ENCODE data around the gene LGI1.

The LGI1 gene

GRCh38 chr10:93757801-93758507 lies at the start of gene LGI1:
TSS of gene LGI1 (plus strand) at chr10:93757936. CDS start at chr10:93758145, 209 bp downstream.
- DNase-seq (ENCODE audit: low read depth in 3 of 3), result no peak

GRCh38 chr10:93710333-93710909 lies 47.3 kb upstream of the LGI1 start:
- DNase-seq (ENCODE audit: low read depth in 3 of 3), result no peak

- DNase-seq (ENCODE audit: low read depth in 3 of 3), result no peak
These were observed 45.8 kb upstream of the LGI1 start for GRCh38 chr10:93711891-93712290.

- no peak for DNase-seq (ENCODE audit: low read depth in 3 of 3)
These were observed 45.1 kb upstream of the LGI1 start for GRCh38 chr10:93712593-93712992.

GRCh38 chr10:93715345-93715744 lies 42.4 kb upstream of the LGI1 start:
- no peak for DNase-seq (ENCODE audit: low read depth in 3 of 3)

GRCh38 chr10:93716766-93717165 lies 41.0 kb upstream of the LGI1 start:
- no peak for DNase-seq (ENCODE audit: low read depth in 3 of 3)

GRCh38 chr10:93718937-93719725 lies 38.6 kb upstream of the LGI1 start:
- no peak for DNase-seq (ENCODE audit: low read depth in 3 of 3)

GRCh38 chr10:93719901-93720300 lies 37.8 kb upstream of the LGI1 start:
- DNase-seq (ENCODE audit: low read depth in 3 of 3), result no peak

- no peak for DNase-seq (ENCODE audit: low read depth in 3 of 3)
These were observed 35.2 kb upstream of the LGI1 start for GRCh38 chr10:93722550-93722949.

- DNase-seq (ENCODE audit: low read depth in 3 of 3), result no peak
These were observed 34.6 kb upstream of the LGI1 start for GRCh38 chr10:93723153-93723552.

- DNase-seq (ENCODE audit: low read depth in 3 of 3), result no peak
These were observed 31.7 kb upstream of the LGI1 start for GRCh38 chr10:93726024-93726423.

GRCh38 chr10:93741367-93741766 lies 16.4 kb upstream of the LGI1 start:
- no peak for DNase-seq (ENCODE audit: low read depth in 3 of 3)

GRCh38 chr10:93742633-93743349 lies 14.9 kb upstream of the LGI1 start:
- no peak for DNase-seq (ENCODE audit: low read depth in 3 of 3)

GRCh38 chr10:93745408-93746065 lies 12.2 kb upstream of the LGI1 start:
- DNase-seq (ENCODE audit: low read depth in 3 of 3), result no peak

GRCh38 chr10:93746844-93747284 lies 10.9 kb upstream of the LGI1 start:
- no peak for DNase-seq (ENCODE audit: low read depth in 3 of 3)

GRCh38 chr10:93749218-93749799 lies 8.4 kb upstream of the LGI1 start:
- no peak for DNase-seq (ENCODE audit: low read depth in 3 of 3)

GRCh38 chr10:93751124-93751523 lies 6.6 kb upstream of the LGI1 start:
- DNase-seq (ENCODE audit: low read depth in 3 of 3), result no peak

GRCh38 chr10:93751832-93752231 lies 5.9 kb upstream of the LGI1 start:
- DNase-seq (ENCODE audit: low read depth in 3 of 3), result no peak

- DNase-seq (ENCODE audit: low read depth in 3 of 3), result no peak
These were observed 5.0 kb upstream of the LGI1 start for GRCh38 chr10:93752761-93753160.

GRCh38 chr10:93753621-93754250 lies 4.0 kb upstream of the LGI1 start:
- no peak for DNase-seq (ENCODE audit: low read depth in 3 of 3)

- no peak for DNase-seq (ENCODE audit: low read depth in 3 of 3)
These were observed 3.0 kb upstream of the LGI1 start for GRCh38 chr10:93754761-93755160.
